K562 (cell line): ENCODE measurements around the gene CELA1. TPM values are rescaled to one million over a fixed set of nuclear protein-coding genes. Genes with fewer than 3 reads are reported as not detected.

Experiments
- ATAC-seq: fragments of 200-7000 bp; cut with Tn5 transposase; 3 replicates; pipeline ENCODE4 v1.9.1; 2020; ENCODE audit warnings: moderate library complexity
- BruUV-seq: library from RNA; stranded (reverse); fragments of 400-500 nt; replicated peaks from 2 replicates; lab custom pipeline; 2021; lab: Mats Ljungman, UMichigan
- CTCF ChIA-PET: fragments of 300-600 bp; formaldehyde crosslinking; extraction: SDS; loops from one replicate; lab custom pipeline; 2021; ENCODE audit warnings: low intra/inter-chr PET ratio; lab: Yijun Ruan, JAX
- POLR2A ChIA-PET: fragments of 300-600, 350-650 bp; sonication (Branson Sonifier 250); formaldehyde crosslinking; extraction: SDS; loops from one replicate; lab custom pipeline; 2021; ENCODE audit warnings: antibody characterized with exemption, inconsistent platforms; lab: Yijun Ruan, JAX
- DNase-seq, 4 experiments: peaks; one replicate each; pipeline versions ENCODE4 v3.0.0 to v3.0.0-alpha.2; 2011 to 2018; ENCODE audit warnings: low spot score in 3 of 4, mixed read lengths in 3 of 4; ENCODE audit errors: extremely low read depth in 1 of 4
- FAIRE-seq: peaks from 2 replicates; lab custom pipeline; 2011; peaks lifted over from hg19 to GRCh38; lab: Jason Lieb, UNC
- H2AFZ ChIP-seq: 2 replicates; pipeline ENCODE4 v1.6.0; 2011; ENCODE audit warnings: low read depth, low read length, control low read depth, inconsistent platforms
- H3K27ac ChIP-seq: fragments of 200-600 bp; 3 replicates; pipeline ENCODE4 v1.8.0; 2011; ENCODE audit warnings: low read depth, mild to moderate bottlenecking, control low read depth, inconsistent platforms, low read length, moderate library complexity, mixed read lengths; ENCODE audit errors: extremely low read depth
- H3K27me3 ChIP-seq, 2 experiments: fragments of 300-600 bp in 1 of 2; 2 replicates in 1 of 2; 3 replicates in 1 of 2; pipeline versions ENCODE4 v1.6.0 to v1.8.0; 2011; ENCODE audit warnings: inconsistent platforms in 2 of 2, low read length in 2 of 2, mild to moderate bottlenecking in 1 of 2, mixed read lengths in 1 of 2, moderate library complexity in 1 of 2; ENCODE audit not compliant: control insufficient read depth in 2 of 2, insufficient read depth in 2 of 2
- H3K36me3 ChIP-seq: fragments of 300-600 bp; 3 replicates; pipeline ENCODE4 v1.8.0; 2011; ENCODE audit warnings: mild to moderate bottlenecking, low read length, inconsistent platforms; ENCODE audit not compliant: control insufficient read depth, insufficient read depth
- H3K4me1 ChIP-seq, 2 experiments: fragments of 200-600 bp in 1 of 2; replicated peaks in 1 of 2; 2 replicates in 1 of 2; 3 replicates in 1 of 2; pipeline versions ENCODE4 v1.5.1 to v1.8.0; 2011; ENCODE audit warnings: inconsistent platforms in 2 of 2, low read length in 2 of 2, mild to moderate bottlenecking in 1 of 2, mixed read lengths in 1 of 2, moderate library complexity in 1 of 2; ENCODE audit not compliant: control insufficient read depth in 2 of 2, insufficient read depth in 2 of 2
- H3K4me2 ChIP-seq: 2 replicates; pipeline ENCODE4 v1.6.1; 2011; ENCODE audit warnings: low read length, control low read depth, inconsistent platforms, mixed read lengths; ENCODE audit not compliant: insufficient read depth
- H3K4me3 ChIP-seq: fragments of 200-600 bp; sonication (generic), shearing (Covaris generic); 2 replicates; pipeline ENCODE4 v1.5.1; 2016; ENCODE audit warnings: control low read depth, inconsistent platforms
- H3K79me2 ChIP-seq: fragments of 200-600 bp; 3 replicates; pipeline ENCODE4 v1.8.0; 2011; ENCODE audit warnings: low read length, inconsistent platforms; ENCODE audit not compliant: control insufficient read depth, insufficient read depth
- H3K9ac ChIP-seq, 2 experiments: 2 replicates each; pipeline versions ENCODE4 v1.6.0 to v1.6.1; 2011; ENCODE audit warnings: low read depth in 2 of 2, low read length in 2 of 2, control low read depth in 1 of 2, inconsistent platforms in 1 of 2, mild to moderate bottlenecking in 1 of 2, mixed read lengths in 1 of 2; ENCODE audit not compliant: insufficient read depth in 1 of 2
- H3K9me1 ChIP-seq: one replicate; pipeline ENCODE4 v1.6.0; 2011; ENCODE audit warnings: inconsistent platforms, mild to moderate bottlenecking, low read length, moderate library complexity; ENCODE audit not compliant: control insufficient read depth, insufficient read depth
- H3K9me3 ChIP-seq: replicated peaks from 2 replicates; pipeline ENCODE4 v1.5.1; 2011; ENCODE audit warnings: low read depth, low read length, inconsistent platforms; ENCODE audit not compliant: control insufficient read depth, insufficient read depth
- H4K20me1 ChIP-seq: replicated peaks from 2 replicates; pipeline ENCODE4 v1.6.1; 2011; ENCODE audit warnings: low read length, inconsistent platforms, mixed read lengths; ENCODE audit not compliant: control insufficient read depth, insufficient read depth
- C11orf30 ChIP-seq: fragments of 450-650 bp; IDR thresholded peaks from 2 replicates; pipeline ENCODE4 v1.6.1; 2016; ENCODE audit warnings: low read depth, mild to moderate bottlenecking
- CTCF ChIP-seq, 3 experiments: IDR thresholded peaks in 2 of 3; conservative IDR thresholded peaks in 1 of 3; 2 replicates each; pipeline ENCODE4 v1.5.1; 2011 to 2012; ENCODE audit warnings: low read length in 3 of 3, mild to moderate bottlenecking in 3 of 3, control low read depth in 2 of 3, improper control_type of control experiment in 1 of 3, inconsistent platforms in 1 of 3, low read depth in 1 of 3, mixed read lengths in 1 of 3, moderate library complexity in 1 of 3; ENCODE audit not compliant: insufficient read depth in 2 of 3
- RAD21 ChIP-seq, 2 experiments: fragments of 250-450 bp in 1 of 2; fragments of 450-650 bp in 1 of 2; sonication (Bioruptor Pico) in 1 of 2; formaldehyde crosslinking in 1 of 2; IDR thresholded peaks in 1 of 2; conservative IDR thresholded peaks in 1 of 2; 2 replicates each; pipeline versions ENCODE4 v1.4.0 to v1.8.0; 2020 to 2022; ENCODE audit warnings: mild to moderate bottlenecking in 2 of 2, moderate library complexity in 1 of 2
- SMC3 ChIP-seq: conservative IDR thresholded peaks from 2 replicates; pipeline ENCODE4 v1.6.1; 2011; ENCODE audit warnings: low read depth, low read length, improper control_type of control experiment; ENCODE audit not compliant: insufficient read depth
- WGBS: fragments of 100-300 bp; shearing (Covaris generic); methylation state at CpG from one replicate; pipeline ENCODE4 v1.1.6; 2016; ENCODE audit warnings: low coverage, mixed read lengths; ENCODE audit not compliant: insufficient coverage; ENCODE audit errors: missing lambda C conversion rate; 5-methylcytosine and 5-hydroxymethylcytosine counted together
- in situ Hi-C: fragments of 300-500 bp; cut with MboI; formaldehyde crosslinking; loops from 4 replicates; pipeline ENCODE4 v1.15.0; 2018; ENCODE audit warnings: inconsistent platforms, mixed read lengths
- intact Hi-C: fragments of 100-400 bp; cut with micrococcal nuclease; formaldehyde crosslinking; loops from 2 replicates; pipeline ENCODE4 v1.14.2; 2022
- polyA plus RNA-seq, 8 experiments: library from polyadenylated mRNA; depleted of rRNA in 4 of 8; stranded (reverse) in 5 of 8; unstranded in 3 of 8; fragments of >200 nt; fragmentation: Nextera tagmentation in 2 of 8; fragmentation: Illumina TruSeq in 1 of 8; extraction: Ambion mirVana in 2 of 8; extraction: Trizol in 1 of 8; gene quantifications; 2 replicates each; pipeline versions ENCODE4 v1.2.1 to v1.2.3, GENCODE V29; 2011 to 2014; ENCODE audit warnings: inconsistent platforms in 1 of 8, missing spikeins in 1 of 8
- total RNA-seq, 7 experiments: library from RNA; depleted of rRNA in 6 of 7; stranded (reverse); fragments of >200 nt in 6 of 7; fragmentation: Illumina TruSeq in 2 of 7; extraction: Trizol in 2 of 7; gene quantifications; 2 replicates each; pipeline versions ENCODE4 v1.2.1 to v1.2.3, GENCODE V29; 2011 to 2021; ENCODE audit warnings: low replicate concordance in 1 of 7

The CELA1 gene
- total and polyA plus RNA-seq, 9 of the 15 experiments (the other 6 are each of a cell fraction or from before 2014, with no cell fraction given): 0.06 to 0.27 (median 0.22) TPM; not detected in 6

GRCh38 chr12:51377099-51377984, 30.9 kb upstream of the CELA1 start:
- FAIRE-seq (no peak), ATAC-seq (peak; percentile 63; the same call in 2 of the 3 replicates)
- Histone ChIP-seq H3K36me3 (no peaks in the 10 kb centered on the region), H3K9me3 (no peaks in the 10 kb centered on the region), H2AFZ (no peak overlapping the region)
- in situ Hi-C loops: no loop called here
- BruUV-seq: no TSS peak
- TF ChIP-seq RAD21 (CRISPR knock-in tag; conservative IDR thresholded peaks at IDR 0.05 in 1 of 2, IDR thresholded peaks at IDR 0.05 in 1 of 2) (peak in 1 of 2 experiments; percentile 17; a peak in 1 of 4 replicates), SMC3 (0 out of 2 replicates have a peak, but pooled peaks have one; percentile 7), C11orf30 (no peak), CTCF (IDR thresholded peaks at IDR 0.05 in 2 of 3, conservative IDR thresholded peaks at IDR 0.05 in 1 of 3; ENCODE audit: insufficient read depth in 2 of 3, low read depth in 1 of 3, low read length in 3 of 3) (peak in 2 of 3 experiments; percentile 32 to 43; a peak in 2 of 6 replicates)
- TF ChIP-seq, all 486 proteins: peak for 3
- no peak for DNase-seq
- no peak overlapping the region for H3K9ac ChIP-seq
- no peaks in the 10 kb centered on the region for H3K9me1 ChIP-seq
- H3K27me3 ChIP-seq: no peaks in the 10 kb centered on the region
- intact Hi-C loops: no loop called here
- no peak overlapping the region for H3K4me3 ChIP-seq
- 66% methylated on average over 11 of the region's 11 CpGs for WGBS
- ChIA-PET CTCF (no interaction called here), POLR2A (interaction anchor here (1.0 to 1.1 kb wide), 2 partner anchors 18 to 21 kb away, joined by 3 to 4 read pairs; no protein-coding TSS in a partner anchor)
- H3K79me2 ChIP-seq: no peaks in the 10 kb centered on the region
- H3K4me1 ChIP-seq: peaks cover 0 to 3% of the 10 kb centered on the region in 2 experiments; a peak in 2 of 5 replicates
- H3K4me2 ChIP-seq: no peak overlapping the region
- H3K27ac ChIP-seq: no peak overlapping the region
- no peaks in the 10 kb centered on the region for H4K20me1 ChIP-seq
